ENCODE results near the gene PALD1.
A peak's percentile ranks its signal among the peaks of the same experiment; 100 is the strongest.

PALD1 gene

GRCh38 chr10:70537398-70538194 lies 59.0 kb downstream of the PALD1 start:
- no peak for DNase-seq

- DNase-seq: no peak
Observed at GRCh38 chr10:70538195-70538520, 59.6 kb downstream of the PALD1 start.

GRCh38 chr10:70538731-70539338 lies 60.3 kb downstream of the PALD1 start:
- no peak for DNase-seq

GRCh38 chr10:70539471-70539870 lies 60.9 kb downstream of the PALD1 start:
- no peak for DNase-seq

- DNase-seq: no peak
Observed at GRCh38 chr10:70540089-70540788, 61.7 kb downstream of the PALD1 start.

- DNase-seq: no peak
Observed at GRCh38 chr10:70540789-70541360, 62.3 kb downstream of the PALD1 start.

- DNase-seq: no peak
Observed at GRCh38 chr10:70541736-70542564, 63.4 kb downstream of the PALD1 start.

- no peak for DNase-seq
Observed at GRCh38 chr10:70542565-70542938, 64.0 kb downstream of the PALD1 start.

GRCh38 chr10:70543911-70544310 lies 65.3 kb downstream of the PALD1 start:
- DNase-seq: no peak

- no peak for DNase-seq
Observed at GRCh38 chr10:70544431-70545340, 66.1 kb downstream of the PALD1 start.

- no peak for DNase-seq
Observed at GRCh38 chr10:70546584-70546983, 68.0 kb downstream of the PALD1 start.

GRCh38 chr10:70549351-70549961 lies 70.9 kb downstream of the PALD1 start:
- DNase-seq: no peak

- DNase-seq: peak; percentile 21
Observed at GRCh38 chr10:70549962-70550458, 71.4 kb downstream of the PALD1 start.

GRCh38 chr10:70550459-70550858 lies 71.9 kb downstream of the PALD1 start:
- no peak for DNase-seq

- peak; percentile 4 for DNase-seq
Observed at GRCh38 chr10:70551466-70551865, 72.9 kb downstream of the PALD1 start.

GRCh38 chr10:70551971-70552422 lies 73.4 kb downstream of the PALD1 start:
- peak; percentile 79 for DNase-seq

GRCh38 chr10:70552586-70552985 lies 74.0 kb downstream of the PALD1 start:
- no peak for DNase-seq

- DNase-seq: no peak
Observed at GRCh38 chr10:70555371-70555770, 76.8 kb downstream of the PALD1 start.

- no peak for DNase-seq
Observed at GRCh38 chr10:70557086-70557845, 78.7 kb downstream of the PALD1 start.

GRCh38 chr10:70557876-70558275 lies 79.3 kb downstream of the PALD1 start:
- DNase-seq: no peak

Data from HCEC 1CT (cell line).